HEK293 (cell line): ENCODE results near the gene ASCC3.

Source experiments
- CTCF ChIA-PET: fragments of 350-600 bp; formaldehyde crosslinking; extraction: SDS; loops from one replicate; lab custom pipeline; 2021; ENCODE audit warnings: antibody characterized with exemption; lab: Yijun Ruan, JAX
- POLR2A ChIA-PET: fragments of 300-600 bp; formaldehyde crosslinking; extraction: SDS; loops from one replicate; lab custom pipeline; 2020; ENCODE audit warnings: antibody characterized with exemption, inconsistent platforms; lab: Yijun Ruan, JAX
- H3K27ac ChIP-seq: fragments of 200-500 bp; sonication (Bioruptor generic); 2 replicates; pipeline ENCODE4 v1.5.1; 2014; ENCODE audit warnings: low read depth, low read length, control low read depth, inconsistent platforms; ENCODE audit errors: extremely low read depth
- H3K36me3 ChIP-seq, 2 experiments: fragments of 200-500 bp in 1 of 2; sonication (Bioruptor generic) in 1 of 2; 1 replicate in 1 of 2; 2 replicates in 1 of 2; pipeline ENCODE4 v1.5.1; 2014 to 2017; ENCODE audit warnings: inconsistent platforms in 2 of 2, low read length in 2 of 2; ENCODE audit not compliant: control insufficient read depth in 2 of 2, insufficient read depth in 1 of 2
- H3K4me1 ChIP-seq: fragments of 200-500 bp; sonication (Bioruptor generic); 2 replicates; pipeline ENCODE4 v1.5.1; 2014; ENCODE audit warnings: mild to moderate bottlenecking, low read length, inconsistent platforms; ENCODE audit not compliant: control insufficient read depth, insufficient read depth
- H3K4me3 ChIP-seq: 2 replicates; pipeline ENCODE4 v1.5.1; 2011; ENCODE audit warnings: low read depth, mild to moderate bottlenecking, control low read depth, low read length, moderate library complexity
- H3K9me3 ChIP-seq: fragments of 200-500 bp; sonication (Bioruptor generic); 2 replicates; pipeline ENCODE4 v1.5.1; 2014; ENCODE audit warnings: low read depth, low read length, inconsistent platforms; ENCODE audit not compliant: control insufficient read depth, insufficient read depth
- BCL11A ChIP-seq: fragments of 450-650 bp; formaldehyde crosslinking; IDR thresholded peaks from 2 replicates; pipeline ENCODE4 v1.5.1; 2016; ENCODE audit warnings: low read depth, missing biosample characterization, missing genetic modification characterization
- GFI1B ChIP-seq: fragments of 450-650 bp; formaldehyde crosslinking; IDR thresholded peaks from 2 replicates; pipeline ENCODE4 v1.5.1; 2016; ENCODE audit warnings: missing biosample characterization, missing genetic modification characterization
- IKZF3 ChIP-seq: fragments of 450-650 bp; IDR thresholded peaks from 2 replicates; pipeline ENCODE4 v1.5.0; 2018; ENCODE audit warnings: missing biosample characterization, mild to moderate bottlenecking, missing genetic modification characterization, moderate library complexity
- KLF1 ChIP-seq: fragments of 450-650 bp; formaldehyde crosslinking; IDR thresholded peaks from 2 replicates; pipeline ENCODE4 v1.5.1; 2016; ENCODE audit warnings: missing biosample characterization, missing genetic modification characterization
- KLF16 ChIP-seq: fragments of 450-650 bp; formaldehyde crosslinking; IDR thresholded peaks from 2 replicates; pipeline ENCODE4 v1.5.1; 2017; ENCODE audit warnings: missing biosample characterization, missing genetic modification characterization
- PBX3 ChIP-seq: sonication (generic); formaldehyde crosslinking; IDR thresholded peaks from 2 replicates; pipeline ENCODE4 v1.8.1; 2022; ENCODE audit warnings: mild to moderate bottlenecking, moderate library complexity, missing genetic modification reagents
- PRDM1 ChIP-seq: fragments of 450-650 bp; formaldehyde crosslinking; IDR thresholded peaks from 2 replicates; pipeline ENCODE4; 2016; ENCODE audit warnings: missing biosample characterization, missing genetic modification characterization
- PRDM4 ChIP-seq: fragments of 450-650 bp; formaldehyde crosslinking; IDR thresholded peaks from 2 replicates; pipeline ENCODE4 v1.5.1; 2017; ENCODE audit warnings: missing biosample characterization, missing genetic modification characterization
- SALL2 ChIP-seq: fragments of 450-650 bp; formaldehyde crosslinking; IDR thresholded peaks from 2 replicates; pipeline ENCODE4 v1.5.0; 2017; ENCODE audit warnings: missing biosample characterization, mild to moderate bottlenecking, missing genetic modification characterization, borderline replicate concordance
- SCRT1 ChIP-seq: fragments of 450-650 bp; formaldehyde crosslinking; IDR thresholded peaks from 2 replicates; pipeline ENCODE4 v1.5.1; 2016; ENCODE audit warnings: missing biosample characterization, missing genetic modification characterization, borderline replicate concordance
- SP3 ChIP-seq: fragments of 450-650 bp; formaldehyde crosslinking; IDR thresholded peaks from 2 replicates; pipeline ENCODE4 v1.5.1; 2016; ENCODE audit warnings: missing biosample characterization, missing genetic modification characterization
- TRIM28 ChIP-seq: IDR thresholded peaks from 2 replicates; pipeline ENCODE4 v1.6.1; 2011; ENCODE audit warnings: low read length, control low read depth, borderline replicate concordance
- ZBTB6 ChIP-seq: fragments of 450-650 bp; formaldehyde crosslinking; IDR thresholded peaks from 2 replicates; pipeline ENCODE4 v1.5.1; 2017; ENCODE audit warnings: missing biosample characterization, missing genetic modification characterization
- ZEB2 ChIP-seq: fragments of 450-650 bp; formaldehyde crosslinking; IDR thresholded peaks from 2 replicates; pipeline ENCODE4 v1.5.1; 2016; ENCODE audit warnings: missing biosample characterization, missing genetic modification characterization
- ZFP3 ChIP-seq: fragments of 450-650 bp; formaldehyde crosslinking; IDR thresholded peaks from 2 replicates; pipeline ENCODE4 v1.5.1; 2016; ENCODE audit warnings: low read depth, missing biosample characterization, missing genetic modification characterization
- ZNF148 ChIP-seq: fragments of 450-650 bp; formaldehyde crosslinking; IDR thresholded peaks from 2 replicates; pipeline ENCODE4 v1.5.0; 2017; ENCODE audit warnings: missing biosample characterization, missing genetic modification characterization, borderline replicate concordance
- ZNF155 ChIP-seq: fragments of 450-650 bp; formaldehyde crosslinking; IDR thresholded peaks from 2 replicates; pipeline ENCODE4 v1.5.1; 2016; ENCODE audit warnings: missing biosample characterization, missing genetic modification characterization
- ZNF16 ChIP-seq: fragments of 450-650 bp; formaldehyde crosslinking; IDR thresholded peaks from 2 replicates; pipeline ENCODE4 v1.5.1; 2016; ENCODE audit warnings: low read depth, missing biosample characterization, missing genetic modification characterization
- ZNF223 ChIP-seq: fragments of 450-650 bp; formaldehyde crosslinking; IDR thresholded peaks from 2 replicates; pipeline ENCODE4 v1.5.1; 2016; ENCODE audit warnings: missing biosample characterization, missing genetic modification characterization
- ZNF394 ChIP-seq: fragments of 450-650 bp; formaldehyde crosslinking; IDR thresholded peaks from 2 replicates; pipeline ENCODE4 v1.5.1; 2016; ENCODE audit warnings: missing biosample characterization, missing genetic modification characterization, mild to moderate bottlenecking, moderate library complexity, borderline replicate concordance
- ZNF521 ChIP-seq: fragments of 450-650 bp; formaldehyde crosslinking; IDR thresholded peaks from 2 replicates; pipeline ENCODE4 v1.5.1; 2017; ENCODE audit warnings: missing biosample characterization, mild to moderate bottlenecking, missing genetic modification characterization
- ZNF776 ChIP-seq: fragments of 450-650 bp; formaldehyde crosslinking; IDR thresholded peaks from 2 replicates; pipeline ENCODE4 v1.5.0; 2017; ENCODE audit warnings: missing biosample characterization, missing genetic modification characterization, borderline replicate concordance
- ZNF837 ChIP-seq: fragments of 450-650 bp; formaldehyde crosslinking; IDR thresholded peaks from 2 replicates; pipeline ENCODE4 v1.5.1; 2016; ENCODE audit warnings: missing biosample characterization, missing genetic modification characterization

ASCC3 gene

GRCh38 chr6:100808638-100809275, 72.4 kb downstream of the ASCC3 start:
- no peaks in the 10 kb centered on the region for H3K4me1 ChIP-seq
- TF ChIP-seq ZNF521 (tag by site-specific recombination), result no peak
- no peak for TF ChIP-seq ZNF148
- no peak for TF ChIP-seq KLF1 (tag by site-specific recombination)
- no peaks in the 10 kb centered on the region for H3K9me3 ChIP-seq
- no peak overlapping the region for H3K27ac ChIP-seq
- H3K4me3 ChIP-seq, result no peak overlapping the region
- CTCF ChIA-PET, result interaction anchor here (0.6 kb wide), 1 partner anchor 257 kb away, joined by 4 read pairs; no protein-coding TSS in a partner anchor
- peaks cover 0 to 13% of the 10 kb centered on the region in 2 experiments; a peak in 2 of 3 replicates for H3K36me3 ChIP-seq
- POLR2A ChIA-PET, result interaction anchor here (0.7 kb wide), 1 partner anchor 279 kb away, joined by 3 read pairs; no protein-coding TSS in a partner anchor

GRCh38 chr6:100806296-100806695, 74.8 kb downstream of the ASCC3 start:
- POLR2A ChIA-PET, result no interaction called here
- Histone ChIP-seq H3K4me3 (no peak overlapping the region), H3K36me3 (peaks cover 0 to 18% of the 10 kb centered on the region in 2 experiments; a peak in 1 of 3 replicates), H3K9me3 (no peaks in the 10 kb centered on the region), H3K4me1 (peaks cover 3% of the 10 kb centered on the region; the same call in 1 of the 2 replicates), H3K27ac (no peak overlapping the region)
- TF ChIP-seq ZNF16 (tag by site-specific recombination) (no peak), ZNF223 (tag by site-specific recombination) (no peak), PRDM4 (tag by site-specific recombination) (no peak), ZNF394 (tag by site-specific recombination) (no peak), ZNF155 (tag by site-specific recombination) (no peak), SALL2 (tag by site-specific recombination) (no peak), ZEB2 (no peak), ZNF776 (no peak), IKZF3 (tag by site-specific recombination) (no peak), ZFP3 (tag by site-specific recombination) (no peak), SP3 (no peak), PBX3 (no peak), ZNF837 (tag by site-specific recombination) (no peak), TRIM28 (no peak), BCL11A (no peak), ZBTB6 (tag by site-specific recombination) (no peak), SCRT1 (tag by site-specific recombination) (no peak), KLF16 (tag by site-specific recombination) (no peak), PRDM1 (tag by site-specific recombination) (no peak), GFI1B (tag by site-specific recombination) (no peak)
- CTCF ChIA-PET, result interaction anchor here (0.8 kb wide), 1 partner anchor 26 kb away, joined by 3 read pairs; no protein-coding TSS in a partner anchor
